T-cell (primary cell): ENCODE results near the gene KPNB1. TPM values are rescaled to one million over a fixed set of nuclear protein-coding genes. Genes with fewer than 3 reads are reported as not detected.

ENCODE experiments used
- ATAC-seq, 4 experiments: fragments of 200-7000 bp in 3 of 4; fragments of 150-1000 bp in 1 of 4; cut with Tn5 transposase; replicated peaks in 1 of 4; 1 replicate in 3 of 4; 2 replicates in 1 of 4; pipeline ENCODE4 v1.10.0; 2021; ENCODE audit warnings: moderate library complexity in 3 of 4, mild to moderate bottlenecking in 2 of 4, moderate number of reproducible peaks in 1 of 4
- CTCF ChIA-PET, 2 donors: fragments of 300-600 bp; sonication (Branson Sonifier 250); formaldehyde crosslinking; loops; one replicate each; lab custom pipeline; 2022; ENCODE audit warnings: antibody characterized with exemption in 2 of 2; lab: Charles Lee
- POLR2A ChIA-PET, 2 donors: fragments of 300-600 bp; sonication (Branson Sonifier 250); formaldehyde crosslinking; loops; one replicate each; lab custom pipeline; 2022; ENCODE audit warnings: antibody characterized with exemption in 2 of 2; lab: Charles Lee
- DNase-seq, 35 experiments: peaks; one replicate each; pipeline versions ENCODE4 v3.0.0 to v3.0.0-alpha.2; 2013 to 2023
- H3K27ac ChIP-seq: one replicate; pipeline ENCODE4 v1.5.1; 2013; ENCODE audit warnings: low read length
- H3K27me3 ChIP-seq, 2 experiments: replicated peaks in 1 of 2; 1 replicate in 1 of 2; 2 replicates in 1 of 2; pipeline versions ENCODE4 v1.6.1 to v1.7.0; 2013; ENCODE audit warnings: low read length in 1 of 2, mixed read lengths in 1 of 2; ENCODE audit not compliant: control insufficient read depth in 2 of 2, insufficient read depth in 2 of 2; ENCODE audit errors: extremely low read depth in 1 of 2
- H3K36me3 ChIP-seq, 2 donors: 1 replicate in 1 of 2; 2 replicates in 1 of 2; pipeline versions ENCODE4 v1.6.1 to v1.7.0; 2013; ENCODE audit warnings: low read length in 1 of 2; ENCODE audit not compliant: control insufficient read depth in 2 of 2, insufficient read depth in 1 of 2; ENCODE audit errors: extremely low read depth in 1 of 2
- H3K4me1 ChIP-seq, 2 experiments: 1 replicate in 1 of 2; 2 replicates in 1 of 2; pipeline versions ENCODE4 v1.6.1 to v1.7.0; 2013; ENCODE audit warnings: low read length in 2 of 2, mixed read lengths in 1 of 2; ENCODE audit not compliant: insufficient read depth in 2 of 2, control insufficient read depth in 1 of 2; ENCODE audit errors: extremely low read depth in 1 of 2
- H3K4me3 ChIP-seq, 2 donors: 1 replicate in 1 of 2; 2 replicates in 1 of 2; pipeline versions ENCODE4 v1.5.1 to v1.7.0; 2013; ENCODE audit warnings: mild to moderate bottlenecking in 2 of 2, low read length in 1 of 2, moderate library complexity in 1 of 2; ENCODE audit not compliant: control insufficient read depth in 1 of 2; ENCODE audit errors: extremely low read depth in 1 of 2
- H3K9me3 ChIP-seq: 2 replicates; pipeline ENCODE4 v1.7.0; 2013
- H3K27ac Mint-ChIP-seq, 2 donors: one replicate each; pipeline ENCODE4 v1.8.0; 2020 to 2021; ENCODE audit warnings: mild to moderate bottlenecking in 2 of 2, mixed read lengths in 2 of 2
- H3K27me3 Mint-ChIP-seq, 2 donors: one replicate each; pipeline ENCODE4 v1.8.0; 2021 to 2022; ENCODE audit warnings: mixed read lengths in 2 of 2
- H3K36me3 Mint-ChIP-seq: one replicate; pipeline ENCODE4 v1.8.0; 2021; ENCODE audit warnings: mixed read lengths
- H3K4me1 Mint-ChIP-seq, 3 donors: one replicate each; pipeline ENCODE4 v1.8.0; 2020 to 2022; ENCODE audit warnings: mixed read lengths in 3 of 3, mild to moderate bottlenecking in 1 of 3
- H3K4me3 Mint-ChIP-seq, 3 donors: one replicate each; pipeline ENCODE4 v1.8.0; 2020 to 2022; ENCODE audit warnings: mild to moderate bottlenecking in 3 of 3, mixed read lengths in 3 of 3, moderate library complexity in 3 of 3
- H3K9me3 Mint-ChIP-seq, 3 donors: one replicate each; pipeline ENCODE4 v1.8.0; 2020 to 2022; ENCODE audit warnings: mixed read lengths in 3 of 3
- WGBS: methylation state at CpG from one replicate; pipeline ENCODE4 v1.1.5; 2013; ENCODE audit warnings: missing lambda C conversion rate; ENCODE audit not compliant: insufficient coverage; 5-methylcytosine and 5-hydroxymethylcytosine counted together
- total RNA-seq, 35 experiments: library from RNA in 6 of 35; stranded (reverse) in 6 of 35; fragments of 120-200 nt in 1 of 35; gene quantifications; one replicate each; pipeline versions ENCODE4 v1.2.1 to v1.2.4 and lab custom pipeline; 2013 to 2026

KPNB1 gene
- total RNA-seq, 5 donors from 2014 or later (not counting 1 experiment from before 2014, with no cell fraction given), result 216 to 262 (median 240) TPM

GRCh38 chr17:47695429-47696376, 46.0 kb downstream of the KPNB1 start:
- Histone ChIP-seq H3K4me3 (peak overlapping the region; percentile 58 to 76), H3K9me3 (no peaks in the 10 kb centered on the region), H3K27me3 (no peaks in the 10 kb centered on the region), H3K36me3 (peaks cover 0 to 2% of the 10 kb centered on the region in 2 donors), H3K4me1 (peaks cover 5 to 53% of the 10 kb centered on the region in 2 experiments), H3K27ac (peak overlapping the region; percentile 64)
- H3K9me3 Mint-ChIP-seq, result no peaks in the 10 kb centered on the region
- 51% methylated on average over 31 of the region's 47 CpGs for WGBS
- H3K27ac Mint-ChIP-seq, result peak overlapping the region; percentile 59 to 60
- DNase-seq (no peak), ATAC-seq (no peak)
- H3K36me3 Mint-ChIP-seq, result no peaks in the 10 kb centered on the region
- peak overlapping the region; percentile 73 to 90 (median 80) for H3K4me3 Mint-ChIP-seq
- H3K27me3 Mint-ChIP-seq, result no peaks in the 10 kb centered on the region
- H3K4me1 Mint-ChIP-seq, result peaks cover 27 to 53% (median 28%) of the 10 kb centered on the region in 3 donors
- POLR2A ChIA-PET, result no interaction called here
- CTCF ChIA-PET, result no interaction called here

GRCh38 chr17:47696717-47697642, 47.3 kb downstream of the KPNB1 start:
- Mint-ChIP-seq H3K4me3 (peak overlapping the region in 1 of 3 donors; percentile 9), H3K36me3 (no peaks in the 10 kb centered on the region), H3K27ac (peak overlapping the region; percentile 28), H3K4me1 (peaks cover 33 to 61% (median 39%) of the 10 kb centered on the region in 3 donors), H3K27me3 (no peaks in the 10 kb centered on the region), H3K9me3 (no peaks in the 10 kb centered on the region)
- ATAC-seq, result no peak
- CTCF ChIA-PET, result interaction anchor here (0.6 to 1.3 kb wide), 3 partner anchors 9 to 198 kb away, joined by 3 read pairs; no protein-coding TSS in a partner anchor
- Histone ChIP-seq H3K36me3 (peaks cover 0 to 2% of the 10 kb centered on the region in 2 donors), H3K27ac (no peak overlapping the region), H3K9me3 (no peaks in the 10 kb centered on the region), H3K4me1 (peaks cover 5 to 65% of the 10 kb centered on the region in 2 experiments), H3K4me3 (no peak overlapping the region), H3K27me3 (no peaks in the 10 kb centered on the region)
- DNase-seq, result no peak
- POLR2A ChIA-PET, result no interaction called here
- 91% methylated on average over 9 of the region's 11 CpGs for WGBS

- H3K4me1 Mint-ChIP-seq, result peaks cover 33 to 59% (median 39%) of the 10 kb centered on the region in 3 donors
- no peaks in the 10 kb centered on the region for H3K36me3 Mint-ChIP-seq
- ChIA-PET POLR2A (interaction anchor here in 1 of 2 donors (0.6 kb wide), 1 partner anchor 730 kb away, joined by 3 read pairs; no protein-coding TSS in a partner anchor), CTCF (interaction anchor here (0.6 to 2.9 kb wide), 10 partner anchors 8 to 165 kb away, joined by 3 to 19 read pairs (median 4); partner anchors contain the start of gene TBX21 (in 1 of the 2))
- H3K4me3 Mint-ChIP-seq, result no peak overlapping the region
- WGBS, result 56% methylated on average over 5 of the region's 9 CpGs
- H3K27me3 Mint-ChIP-seq, result no peaks in the 10 kb centered on the region
- peak overlapping the region in 1 of 2 donors; percentile 27 for H3K27ac Mint-ChIP-seq
- DNase-seq, result no peak
- no peaks in the 10 kb centered on the region for H3K27me3 ChIP-seq
- ATAC-seq, result no peak
- H3K9me3 ChIP-seq, result no peaks in the 10 kb centered on the region
- peaks cover 0 to 2% of the 10 kb centered on the region in 2 donors for H3K36me3 ChIP-seq
- H3K4me1 ChIP-seq, result peaks cover 5 to 65% of the 10 kb centered on the region in 2 experiments
- no peaks in the 10 kb centered on the region for H3K9me3 Mint-ChIP-seq
- no peak overlapping the region for H3K4me3 ChIP-seq
- no peak overlapping the region for H3K27ac ChIP-seq
Measured at GRCh38 chr17:47697906-47698711, 48.4 kb downstream of the KPNB1 start.

- H3K36me3 Mint-ChIP-seq, result no peaks in the 10 kb centered on the region
- Histone ChIP-seq H3K27ac (no peak overlapping the region), H3K4me1 (peaks cover 9 to 71% of the 10 kb centered on the region in 2 experiments), H3K9me3 (no peaks in the 10 kb centered on the region), H3K36me3 (peaks cover 0 to 2% of the 10 kb centered on the region in 2 donors), H3K27me3 (no peaks in the 10 kb centered on the region), H3K4me3 (peak overlapping the region in 1 of 2 donors; percentile 6)
- no peaks in the 10 kb centered on the region for H3K27me3 Mint-ChIP-seq
- peaks cover 37 to 63% (median 41%) of the 10 kb centered on the region in 3 donors for H3K4me1 Mint-ChIP-seq
- CTCF ChIA-PET, result interaction anchor here (0.6 to 2.9 kb wide), 10 partner anchors 9 to 64 kb away, joined by 3 to 19 read pairs (median 5); partner anchors contain the start of gene TBX21 (in 2 of the 2)
- POLR2A ChIA-PET, result interaction anchor here in 1 of 2 donors (0.7 kb wide), 1 partner anchor 11 kb away, joined by 5 read pairs; no protein-coding TSS in a partner anchor
- peak; percentile 34 to 50 (median 41) for ATAC-seq
- WGBS, result 59% methylated on average over 24 of the region's 25 CpGs
- peak overlapping the region; percentile 25 to 45 for H3K27ac Mint-ChIP-seq
- no peak overlapping the region for H3K4me3 Mint-ChIP-seq
- peak; percentile 37 to 83 (median 72) for DNase-seq
- no peaks in the 10 kb centered on the region for H3K9me3 Mint-ChIP-seq
Measured at GRCh38 chr17:47698749-47699535, 49.2 kb downstream of the KPNB1 start.

GRCh38 chr17:47699536-47699840, 49.8 kb downstream of the KPNB1 start:
- H3K27ac ChIP-seq, result no peak overlapping the region
- ATAC-seq (no peak), DNase-seq (no peak)
- Mint-ChIP-seq H3K36me3 (no peaks in the 10 kb centered on the region), H3K4me3 (peak overlapping the region in 1 of 3 donors; percentile 55), H3K27me3 (no peaks in the 10 kb centered on the region), H3K27ac (peak overlapping the region in 1 of 2 donors; percentile 45), H3K4me1 (peaks cover 43 to 68% (median 47%) of the 10 kb centered on the region in 3 donors), H3K9me3 (no peaks in the 10 kb centered on the region)
- H3K27me3 ChIP-seq, result no peaks in the 10 kb centered on the region
- H3K4me1 ChIP-seq, result peaks cover 15 to 76% of the 10 kb centered on the region in 2 experiments
- POLR2A ChIA-PET, result interaction anchor here in 1 of 2 donors (0.7 kb wide), 1 partner anchor 12 kb away, joined by 5 read pairs; no protein-coding TSS in a partner anchor
- WGBS, result no CpG with 5 or more reads among the region's 4 CpGs
- CTCF ChIA-PET, result interaction anchor here (0.6 to 2.9 kb wide), 14 partner anchors 8 to 585 kb away, joined by 3 to 19 read pairs (median 5); partner anchors contain the start of gene TBX21 (in 2 of the 2)
- H3K4me3 ChIP-seq, result no peak overlapping the region
- H3K36me3 ChIP-seq, result peaks cover 0 to 2% of the 10 kb centered on the region in 2 donors
- H3K9me3 ChIP-seq, result no peaks in the 10 kb centered on the region
